GM19395 (cell line): ENCODE measurements around the gene C19orf47.
"Not testable (repeated sequence)": the region's sequence is repeated elsewhere in the genome, so short reads cannot be mapped to it uniquely, and the experiment has no call there.

Source experiments
- ATAC-seq: cut with Tn5 transposase; IDR thresholded peaks from one replicate; pipeline ENCODE4 v1.9.1; 2021; ENCODE audit warnings: mild to moderate bottlenecking, moderate library complexity; ENCODE audit not compliant: unreplicated experiment

The C19orf47 gene

DNA sequence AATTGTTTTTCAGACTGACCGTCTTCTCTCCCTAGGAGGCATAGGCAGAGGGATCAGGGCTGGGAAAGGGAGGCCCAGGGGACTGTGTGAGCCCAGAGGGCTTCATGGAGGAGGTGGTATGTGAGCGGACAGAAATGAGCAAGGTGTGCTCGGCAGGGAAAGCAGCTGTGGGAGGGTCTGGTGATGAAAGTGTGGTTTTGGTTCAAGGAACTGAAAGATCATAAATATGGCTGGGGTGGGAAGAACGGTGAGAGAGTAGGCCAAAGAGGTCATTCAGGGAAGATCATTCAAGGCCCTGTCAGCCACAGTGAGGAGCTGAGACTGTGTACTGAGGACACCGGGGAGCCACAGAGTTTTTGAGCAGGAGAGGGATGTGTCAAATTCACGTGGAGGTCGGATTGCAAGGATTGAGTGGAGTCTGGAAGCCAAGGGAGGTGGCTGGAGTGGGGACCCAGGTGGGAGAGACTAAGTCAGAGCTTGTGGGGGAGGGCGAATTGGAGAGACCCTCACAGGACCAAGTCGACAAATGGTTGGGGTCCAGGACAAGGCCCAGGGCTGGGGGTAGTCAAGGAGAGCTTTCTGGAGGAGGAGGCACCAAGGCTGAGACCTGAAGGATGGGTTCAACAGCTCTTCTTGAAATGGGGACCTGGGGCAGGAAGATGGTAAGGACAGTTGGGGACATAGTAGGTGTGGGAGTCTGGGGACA lies 7.9 kb upstream of the C19orf47 start:
- no peak for ATAC-seq

DNA sequence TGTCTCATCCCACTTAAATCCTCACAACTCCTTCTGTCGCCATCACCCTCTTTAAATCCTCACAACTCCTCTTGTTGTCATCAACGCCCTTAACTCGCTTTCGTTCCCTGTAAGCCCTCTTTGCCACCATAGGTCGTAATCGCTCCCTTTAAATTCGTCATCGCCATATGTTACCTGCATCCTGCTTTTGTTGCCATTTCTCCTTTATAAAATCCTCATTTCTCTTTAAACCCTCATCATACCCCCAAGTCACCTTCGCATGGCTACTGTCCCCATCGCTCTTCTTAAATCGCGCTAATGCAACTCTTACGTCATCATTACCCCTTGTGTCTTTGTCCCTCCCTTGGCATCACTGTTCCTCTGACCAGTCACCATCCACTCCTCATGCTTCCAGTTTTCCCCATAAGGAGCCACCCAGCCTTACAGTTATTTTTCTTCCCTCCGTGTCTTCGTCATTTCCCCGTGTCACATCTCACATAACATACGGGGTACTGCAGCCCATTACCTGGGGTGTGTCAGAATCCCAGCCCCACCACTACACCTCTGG lies 837 bp upstream of the C19orf47 start:
- no peak for ATAC-seq

DNA sequence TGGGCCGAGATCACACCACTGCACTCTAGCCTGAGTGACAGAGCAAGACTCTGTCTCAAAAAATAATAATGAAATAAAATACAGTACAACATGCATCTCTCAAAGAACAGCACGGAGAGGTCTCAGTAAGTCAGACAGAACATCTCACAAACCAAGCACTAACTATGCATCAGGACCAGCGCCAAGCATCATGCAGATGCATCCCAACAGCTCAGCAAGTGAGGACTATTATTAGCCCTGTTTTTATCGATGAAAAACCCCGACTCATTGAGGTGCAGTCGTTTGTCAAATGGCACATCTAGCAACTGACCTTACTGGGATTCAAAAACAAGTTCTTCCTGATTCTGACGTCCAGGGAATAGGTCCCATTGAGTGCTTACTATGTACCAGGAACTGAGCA lies 3.8 kb downstream of the C19orf47 start:
- ATAC-seq = no peak

DNA sequence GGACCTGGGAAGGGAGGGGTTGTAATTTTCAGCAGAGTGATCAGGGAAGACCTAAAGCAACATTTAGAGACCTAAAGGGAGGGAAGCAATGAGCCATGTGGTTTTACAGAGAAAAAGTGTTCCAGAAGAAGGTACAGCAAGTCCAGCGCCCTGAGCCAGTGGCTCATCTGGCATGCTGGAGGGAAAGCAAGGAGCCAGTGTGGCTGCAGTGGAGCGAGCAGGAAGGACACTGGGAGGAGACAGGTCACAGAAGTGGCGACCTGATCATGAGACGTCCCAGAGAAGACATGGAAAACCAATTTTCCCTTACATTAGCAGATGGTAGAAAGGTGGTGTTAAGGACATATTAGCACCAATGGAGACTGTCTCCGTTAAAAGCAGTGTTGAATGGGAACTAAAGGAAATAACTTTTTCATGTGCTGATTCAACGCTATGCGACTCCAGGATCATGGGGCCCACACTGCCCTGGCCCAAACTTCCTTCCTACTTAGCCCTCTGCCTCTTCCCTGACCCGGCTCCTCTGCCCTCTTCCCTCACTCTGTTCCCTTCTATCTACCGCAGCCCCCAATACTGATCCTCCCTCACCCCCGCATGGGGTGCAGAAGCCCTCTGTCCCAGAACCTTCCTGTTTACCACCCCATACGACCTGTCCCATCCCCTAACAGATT lies 5.4 kb downstream of the C19orf47 start:
- ATAC-seq = no peak

DNA sequence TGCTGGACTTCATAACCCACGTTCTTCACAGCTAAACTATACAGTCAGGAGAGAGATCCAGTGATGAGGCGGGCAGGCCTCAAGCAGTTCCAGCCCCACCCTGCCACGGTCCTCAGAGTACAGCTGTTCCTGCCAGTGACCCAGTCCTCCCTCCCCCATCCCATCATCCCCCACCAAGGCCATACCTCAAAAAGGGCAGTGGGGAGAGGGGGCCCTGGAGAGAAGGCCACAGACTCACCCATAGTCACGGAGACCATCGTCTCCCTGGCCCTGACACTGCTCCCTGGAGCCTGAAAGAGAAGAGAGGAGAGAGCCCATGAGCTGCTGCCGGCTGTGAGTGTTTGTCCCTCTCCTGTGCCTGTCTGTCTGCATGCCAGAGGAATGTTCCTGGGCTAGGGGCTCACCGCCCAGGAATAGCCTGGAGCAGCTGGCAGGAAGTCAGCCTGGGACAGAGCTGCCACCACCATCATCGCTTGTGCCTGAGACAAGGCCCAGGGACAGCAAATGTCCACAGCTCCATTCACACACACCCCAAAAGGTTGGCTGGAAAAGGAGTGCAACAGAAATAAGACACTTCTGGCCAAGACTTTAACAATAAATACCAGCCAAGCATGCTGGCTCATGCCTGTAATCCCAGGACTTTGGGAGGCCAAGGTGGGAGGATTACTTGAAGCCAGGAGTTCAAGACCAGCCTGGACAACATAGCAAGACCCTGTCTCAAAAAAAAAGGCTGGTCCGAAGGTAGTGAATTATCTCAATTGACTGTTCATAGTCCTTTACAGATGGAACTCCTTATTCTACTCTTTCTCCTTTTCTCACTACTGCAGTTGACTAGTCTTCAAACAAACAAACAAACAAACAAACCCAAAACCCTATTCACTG lies 6.4 kb downstream of the C19orf47 start:
- ATAC-seq = no peak

DNA sequence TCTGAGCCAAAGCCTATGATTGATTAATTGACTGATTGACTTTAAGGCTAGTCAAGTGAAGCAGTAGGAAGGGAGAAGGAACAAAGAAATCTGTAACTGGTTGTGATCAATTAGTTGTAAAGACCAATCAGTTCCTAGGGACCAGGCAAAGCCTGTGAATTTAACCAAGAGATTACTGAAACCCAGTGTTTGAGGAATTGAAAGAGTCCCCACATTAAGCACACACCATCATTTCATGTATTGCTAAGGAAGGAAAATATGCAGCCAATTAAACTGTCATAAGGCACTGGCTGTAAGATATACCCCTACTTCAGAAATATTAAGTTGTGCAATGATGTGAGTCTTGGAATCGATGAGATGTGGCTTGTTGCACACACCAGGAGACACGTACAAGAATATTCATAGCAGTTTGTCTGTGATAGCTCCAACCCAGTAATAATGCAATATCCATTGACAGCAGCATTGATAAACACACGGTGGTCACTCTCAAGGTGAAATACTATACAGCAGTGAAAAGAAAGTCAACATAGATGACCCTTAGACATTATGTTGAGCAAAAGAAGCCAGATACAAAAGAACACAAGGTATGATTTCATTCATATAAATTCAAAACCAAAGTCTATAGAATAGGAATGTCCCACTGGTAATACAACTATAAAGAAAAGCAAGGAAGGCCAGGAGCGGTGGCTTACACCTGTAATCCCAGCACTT lies 9.0 kb downstream of the C19orf47 start:
- ATAC-seq = no peak

DNA sequence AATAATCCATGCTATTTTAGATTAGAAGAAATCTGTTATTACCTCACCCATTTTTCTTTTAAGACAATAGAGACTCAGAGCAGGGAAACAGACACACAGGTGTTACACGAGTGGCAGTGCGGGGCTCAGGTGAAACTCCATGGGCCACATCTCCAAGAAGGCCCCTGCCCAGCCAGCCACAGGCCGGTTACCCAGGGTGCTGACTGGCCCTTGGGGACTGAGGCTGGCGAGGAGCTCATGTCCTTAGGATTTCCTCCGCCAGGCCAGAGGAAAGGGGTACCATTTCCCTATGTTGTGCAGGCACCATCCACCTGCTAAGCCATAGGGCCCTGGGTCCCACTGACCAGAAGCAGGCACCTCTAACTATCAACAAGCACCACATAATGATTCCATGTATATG lies 10.6 kb downstream of the C19orf47 start:
- ATAC-seq = no peak

DNA sequence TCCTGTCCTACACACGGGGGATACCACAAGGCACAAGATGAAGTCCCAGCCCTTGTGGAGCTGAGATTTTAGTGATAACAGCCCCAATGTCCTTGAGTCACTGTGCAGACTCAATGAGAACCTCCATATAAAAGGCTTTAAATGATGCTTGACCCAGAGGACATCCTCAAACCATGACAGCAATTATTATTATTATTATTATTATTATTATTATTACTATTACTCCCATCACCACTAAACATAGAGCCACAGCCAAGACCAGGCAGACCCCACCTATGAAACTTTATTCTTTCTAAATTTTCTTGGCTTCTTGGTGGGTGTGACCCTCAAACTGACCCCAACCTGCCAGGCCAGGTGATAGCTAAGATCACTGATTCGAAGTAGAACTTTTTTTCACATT lies 11.1 kb downstream of the C19orf47 start:
- ATAC-seq = no peak

DNA sequence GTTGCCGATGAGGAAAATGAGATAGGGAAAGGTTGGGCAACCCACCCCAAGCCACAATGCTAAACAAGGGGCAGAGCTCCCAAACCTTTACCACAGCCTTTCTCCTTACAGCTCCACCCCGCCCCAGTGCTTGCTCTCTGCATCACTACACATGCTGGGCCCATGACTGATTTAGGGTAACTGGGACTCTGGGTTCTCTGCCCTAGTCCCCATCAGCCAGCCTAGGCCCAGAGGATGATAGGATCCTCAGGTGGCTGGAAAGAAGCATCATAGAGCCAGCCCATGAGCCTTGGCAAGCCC lies 11.6 kb downstream of the C19orf47 start:
- no peak for ATAC-seq

DNA sequence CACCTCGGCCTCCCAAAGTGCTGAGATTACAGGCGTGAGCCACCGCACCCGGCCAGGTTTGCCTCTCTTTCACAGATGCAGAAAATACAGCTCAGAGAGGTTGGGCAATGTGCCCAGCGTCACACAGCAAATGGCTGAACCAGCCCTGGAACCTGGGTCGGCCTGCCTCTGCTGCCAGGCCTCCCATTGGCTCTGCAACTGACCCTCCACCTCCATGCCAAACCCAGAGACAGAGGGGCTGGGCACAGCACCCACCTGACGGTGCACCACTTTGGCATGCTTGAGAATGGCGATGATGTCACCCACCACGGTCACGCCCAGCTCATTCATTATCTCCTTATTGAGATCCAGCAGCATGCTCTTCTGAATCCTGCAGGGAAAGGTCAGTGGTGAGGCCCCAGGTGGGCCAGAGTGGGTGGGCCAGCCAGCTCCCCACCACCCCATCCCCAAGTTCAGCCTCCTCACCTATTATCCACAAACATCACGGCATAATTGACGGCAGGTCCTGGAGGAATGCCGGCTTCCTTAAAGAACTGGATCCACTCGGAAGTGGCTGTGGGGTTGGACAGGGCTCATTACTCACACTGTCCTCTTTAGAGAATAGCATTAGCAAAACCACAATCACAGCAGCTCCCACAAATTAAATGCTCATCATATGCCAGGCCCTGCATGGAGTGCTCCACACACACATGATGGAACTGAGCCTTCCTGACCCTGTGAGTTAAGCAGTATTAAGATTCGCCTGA lies 12.2 kb downstream of the C19orf47 start:
- ATAC-seq = no peak

DNA sequence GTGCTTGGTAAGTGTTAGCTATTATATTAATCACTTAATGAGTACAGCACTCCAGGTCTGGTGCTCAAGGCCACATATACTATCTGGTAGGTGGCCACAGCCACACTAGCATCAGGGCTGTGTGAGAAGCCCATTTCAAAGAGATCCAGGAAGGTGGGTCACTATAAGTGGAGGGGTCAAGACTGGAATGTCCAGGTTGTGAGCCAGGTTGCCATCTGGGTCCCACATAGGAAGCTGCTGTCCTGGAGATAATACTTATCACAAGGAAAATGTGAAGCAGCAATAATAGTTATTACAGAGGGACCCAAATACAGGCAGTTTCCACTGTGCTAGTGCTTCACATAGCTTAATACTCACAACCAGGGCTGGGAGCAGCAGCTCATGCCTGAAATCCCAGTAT lies 13.1 kb downstream of the C19orf47 start:
- ATAC-seq = no peak

DNA sequence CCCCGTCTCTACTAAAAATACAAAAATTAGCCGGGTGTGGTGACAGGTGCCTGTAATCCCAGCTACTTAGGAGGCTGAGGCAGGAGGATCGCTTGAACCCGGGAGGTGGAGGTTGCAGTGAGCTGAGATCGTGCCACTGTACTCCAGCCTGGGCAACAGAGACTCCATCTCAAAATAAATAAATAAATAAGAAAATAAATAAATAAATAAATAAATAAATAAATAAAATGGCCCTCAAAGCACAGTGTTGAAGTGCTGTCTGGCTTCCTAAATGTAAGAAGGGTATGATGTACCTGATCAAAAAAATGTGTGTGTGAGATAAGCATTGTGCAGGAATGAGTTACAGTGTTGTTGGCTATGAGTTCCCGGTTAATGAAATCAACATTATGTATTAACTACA lies 15.1 kb downstream of the C19orf47 start:
- ATAC-seq = not testable (repeated sequence)

DNA sequence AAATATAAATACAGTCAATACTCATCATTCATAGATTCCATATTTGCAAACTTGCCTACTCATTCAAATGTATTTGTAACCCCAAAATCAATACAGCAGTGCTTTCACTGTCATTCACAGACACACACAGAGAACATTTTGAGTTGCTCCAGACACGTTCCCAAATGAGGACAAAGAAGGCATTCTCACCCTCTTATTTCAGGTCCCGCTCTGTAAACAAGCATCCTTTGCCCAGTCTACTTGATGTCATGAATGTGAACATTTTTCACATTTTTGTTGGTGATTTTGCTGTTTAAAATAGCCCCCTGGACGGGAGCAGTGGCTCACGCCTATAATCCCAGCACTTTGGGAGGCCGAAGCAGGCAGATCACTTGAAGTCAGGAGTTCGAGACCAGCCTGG lies 15.5 kb downstream of the C19orf47 start:
- ATAC-seq = no peak

DNA sequence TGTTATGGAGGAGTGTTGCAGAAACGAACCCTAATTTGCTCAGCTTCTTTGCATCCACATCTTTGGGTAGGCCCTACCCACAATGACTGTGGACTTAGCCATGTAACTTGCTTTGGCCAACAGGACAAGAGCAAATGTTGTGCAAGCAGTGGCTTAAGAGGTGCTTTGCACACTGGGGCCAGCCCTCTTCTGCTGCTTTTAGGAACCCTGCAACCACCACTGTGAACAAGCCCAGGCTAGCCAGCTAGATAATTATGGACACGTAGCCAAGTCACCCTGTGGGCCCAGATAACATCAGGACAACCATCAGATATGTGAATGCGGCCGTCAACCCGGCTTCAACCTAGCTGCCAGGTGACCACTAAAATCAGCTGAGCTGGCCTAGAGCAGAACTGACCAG lies 17.1 kb downstream of the C19orf47 start:
- ATAC-seq = no peak

DNA sequence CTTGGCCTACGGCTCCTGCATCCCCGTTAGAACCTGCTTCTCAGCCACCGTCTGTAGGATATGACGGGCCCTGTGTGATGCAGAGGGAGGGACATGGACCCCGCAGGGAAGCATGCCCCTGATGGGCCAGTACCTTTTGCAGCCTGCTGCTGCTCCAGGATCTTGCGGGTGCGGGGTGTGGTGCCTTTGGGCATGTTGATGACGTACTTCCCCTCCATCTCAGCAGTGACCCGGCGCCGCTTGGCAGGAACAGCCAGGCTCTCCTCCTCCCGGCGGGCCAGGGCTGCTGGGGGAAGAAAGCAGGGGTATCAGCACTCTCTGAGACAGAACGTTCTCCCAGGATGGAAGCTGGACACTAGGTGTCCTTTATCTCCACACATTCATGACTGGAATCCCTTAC lies 22.0 kb downstream of the C19orf47 start:
- ATAC-seq = no peak

DNA sequence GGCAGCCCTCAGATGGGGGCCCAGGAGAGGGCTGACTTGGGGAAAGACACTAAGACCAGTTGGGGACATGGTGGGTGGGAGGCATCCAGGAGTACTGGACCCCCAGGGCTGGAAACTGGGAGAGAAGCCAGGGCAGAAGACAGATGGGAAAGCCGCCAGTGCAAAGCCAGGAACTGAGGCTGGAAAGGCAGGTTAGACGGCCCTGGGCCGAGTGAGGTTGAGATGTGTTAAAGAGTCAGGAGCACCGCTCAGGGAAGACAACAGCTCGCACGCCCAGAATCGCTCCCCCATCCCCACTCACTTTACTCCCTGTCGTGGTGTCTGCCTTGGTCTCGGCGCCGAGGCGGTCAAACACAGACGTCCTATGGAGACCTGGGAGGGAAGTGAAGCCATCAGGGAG lies 24.5 kb downstream of the C19orf47 start:
- ATAC-seq = no peak

DNA sequence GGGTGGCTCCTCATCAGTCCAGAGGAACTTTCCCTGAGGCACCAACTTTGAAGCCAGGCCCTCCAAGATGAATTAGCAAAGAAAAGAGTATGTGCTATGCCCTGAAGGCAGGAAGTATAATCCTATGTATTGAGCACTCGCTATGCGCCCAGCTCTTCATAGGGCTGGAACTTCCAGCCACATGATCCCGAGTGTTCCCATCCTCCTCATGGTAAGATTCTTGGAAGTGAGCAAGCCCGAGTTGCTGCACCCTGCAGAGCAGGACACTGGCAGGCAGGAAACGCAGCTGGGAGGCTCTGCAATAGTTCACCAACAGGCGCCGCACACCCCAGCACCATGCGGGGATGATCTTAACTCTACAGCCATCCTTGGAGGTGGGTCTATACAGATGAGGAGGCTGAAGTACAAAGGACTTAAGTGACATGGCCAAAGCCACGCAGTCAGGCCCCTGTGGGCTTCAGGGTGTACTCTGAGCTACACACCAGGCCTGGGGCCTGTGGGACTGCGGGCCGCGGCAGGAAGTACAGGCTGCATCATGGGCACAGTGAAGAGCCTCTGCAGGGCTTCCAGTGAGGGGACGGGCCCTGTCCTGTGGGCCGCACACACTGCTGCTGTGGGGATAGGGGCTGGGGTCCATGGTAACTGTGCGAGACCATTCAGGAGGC lies 25.1 kb downstream of the C19orf47 start:
- ATAC-seq = no peak

DNA sequence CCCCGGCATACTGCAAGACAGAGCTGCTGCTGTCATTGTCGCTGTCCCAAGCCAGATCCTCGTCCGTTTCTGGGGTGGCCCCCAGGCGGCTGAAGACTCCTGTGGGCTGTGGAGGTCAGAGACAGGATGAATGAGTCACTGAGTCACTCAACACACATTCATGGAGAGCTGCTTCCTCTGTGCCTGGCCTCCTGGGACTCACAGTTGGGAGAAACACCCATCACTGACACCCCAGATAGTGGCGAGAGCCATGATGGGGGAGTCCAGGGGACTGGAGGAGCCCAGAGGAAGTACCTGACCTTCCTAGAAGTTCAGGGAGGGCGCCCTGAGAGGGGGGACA lies 26.0 kb downstream of the C19orf47 start:
- no peak for ATAC-seq

DNA sequence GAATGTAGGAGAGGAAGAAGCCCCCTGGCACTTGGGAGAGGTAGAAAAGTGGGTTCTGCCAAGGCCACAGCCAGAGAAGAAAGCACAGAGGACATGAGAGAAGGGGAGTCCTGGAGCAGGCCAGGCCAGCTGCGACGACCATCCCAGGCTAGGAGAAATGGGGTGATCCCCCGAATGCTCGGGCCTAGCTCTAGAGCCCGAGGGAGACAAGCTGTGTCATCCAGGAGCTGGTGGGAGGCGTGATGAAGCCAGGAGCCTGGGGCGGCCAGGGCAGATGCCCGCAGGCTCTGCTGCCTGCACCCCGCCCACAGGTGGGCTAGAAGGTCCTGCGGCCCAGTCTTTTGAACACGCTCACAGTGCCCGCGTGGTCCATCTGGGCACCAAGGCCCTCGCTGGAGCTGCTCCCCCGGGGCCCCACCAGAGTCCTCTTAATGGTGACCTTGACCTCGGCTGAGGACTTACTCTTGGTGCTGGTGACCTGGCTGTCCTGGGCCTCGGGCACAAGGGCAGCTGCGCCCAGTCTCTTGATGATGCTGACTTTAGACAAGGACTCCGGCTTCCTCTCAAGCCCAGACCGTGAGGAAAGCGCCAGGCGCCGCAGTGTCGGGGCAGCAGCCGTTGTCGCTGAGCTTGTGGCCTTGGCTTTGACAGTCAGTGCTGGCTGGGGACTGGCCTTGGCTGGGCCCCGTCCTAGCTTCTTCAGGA lies 26.5 kb downstream of the C19orf47 start:
- no peak for ATAC-seq
